ENCODE measurements around the gene ROCK2. TPM values are rescaled to one million over a fixed set of nuclear protein-coding genes. Genes with fewer than 3 reads are reported as not detected.

Gene ROCK2
- total RNA-seq, 1 donor from 2014 or later, result 61.4 TPM

DNA sequence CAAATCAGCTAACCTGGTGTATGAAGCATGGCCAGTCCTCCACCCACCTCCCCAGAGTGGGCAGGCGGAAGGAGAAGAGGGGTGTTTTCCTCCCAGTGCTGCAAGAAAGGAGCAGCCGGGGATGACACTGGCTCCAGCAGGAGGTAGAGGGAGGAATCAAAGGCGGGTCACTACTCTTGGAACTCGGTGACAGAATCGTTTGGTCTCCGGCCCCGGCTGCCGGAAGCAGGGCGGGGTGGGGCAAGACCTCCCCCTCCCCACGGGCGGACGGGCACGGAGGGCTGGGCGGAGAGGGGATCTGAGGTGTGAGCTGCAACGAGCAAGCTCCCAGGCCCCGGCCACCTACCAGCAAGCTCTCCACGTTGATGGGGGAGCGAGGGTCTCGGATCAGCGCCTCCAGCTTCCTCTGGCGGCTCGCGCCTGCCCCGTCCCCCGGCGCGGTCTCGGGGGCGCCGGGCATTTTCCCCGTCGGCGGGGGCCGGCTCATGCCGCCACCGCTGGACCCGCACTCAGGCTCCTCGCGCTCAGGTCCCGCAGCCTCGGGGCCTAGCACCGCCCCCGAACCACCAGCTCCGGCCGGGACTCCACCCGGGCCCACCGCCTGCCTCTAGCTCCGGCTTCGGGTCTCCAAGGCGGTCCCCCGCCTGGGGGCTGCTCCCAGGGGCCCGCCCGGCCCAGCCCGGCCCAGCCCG is 640 bp downstream of the ROCK2 start:
- DNase-seq (ENCODE audit: low spot score), result peak; percentile 88
- peak overlapping the region; percentile 97 for H3K27ac Mint-ChIP-seq (ENCODE audit: unreplicated experiment)
- H3K4me3 Mint-ChIP-seq (ENCODE audit: unreplicated experiment), result peak overlapping the region; percentile 94
- no peaks in the 10 kb centered on the region for H3K36me3 Mint-ChIP-seq (ENCODE audit: low read depth)
- no peaks in the 10 kb centered on the region for H3K9me3 Mint-ChIP-seq (ENCODE audit: low read depth)
- H3K27me3 Mint-ChIP-seq (ENCODE audit: low read depth), result no peaks in the 10 kb centered on the region
- TF ChIP-seq, protein P1, sequence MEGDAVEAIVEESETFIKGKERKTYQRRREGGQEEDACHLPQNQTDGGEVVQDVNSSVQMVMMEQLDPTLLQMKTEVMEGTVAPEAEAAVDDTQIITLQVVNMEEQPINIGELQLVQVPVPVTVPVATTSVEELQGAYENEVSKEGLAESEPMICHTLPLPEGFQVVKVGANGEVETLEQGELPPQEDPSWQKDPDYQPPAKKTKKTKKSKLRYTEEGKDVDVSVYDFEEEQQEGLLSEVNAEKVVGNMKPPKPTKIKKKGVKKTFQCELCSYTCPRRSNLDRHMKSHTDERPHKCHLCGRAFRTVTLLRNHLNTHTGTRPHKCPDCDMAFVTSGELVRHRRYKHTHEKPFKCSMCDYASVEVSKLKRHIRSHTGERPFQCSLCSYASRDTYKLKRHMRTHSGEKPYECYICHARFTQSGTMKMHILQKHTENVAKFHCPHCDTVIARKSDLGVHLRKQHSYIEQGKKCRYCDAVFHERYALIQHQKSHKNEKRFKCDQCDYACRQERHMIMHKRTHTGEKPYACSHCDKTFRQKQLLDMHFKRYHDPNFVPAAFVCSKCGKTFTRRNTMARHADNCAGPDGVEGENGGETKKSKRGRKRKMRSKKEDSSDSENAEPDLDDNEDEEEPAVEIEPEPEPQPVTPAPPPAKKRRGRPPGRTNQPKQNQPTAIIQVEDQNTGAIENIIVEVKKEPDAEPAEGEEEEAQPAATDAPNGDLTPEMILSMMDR (IDR thresholded peaks at IDR 0.05), result no peak
- peaks cover 44% of the 10 kb centered on the region for H3K4me1 Mint-ChIP-seq (ENCODE audit: low read depth)

DNA sequence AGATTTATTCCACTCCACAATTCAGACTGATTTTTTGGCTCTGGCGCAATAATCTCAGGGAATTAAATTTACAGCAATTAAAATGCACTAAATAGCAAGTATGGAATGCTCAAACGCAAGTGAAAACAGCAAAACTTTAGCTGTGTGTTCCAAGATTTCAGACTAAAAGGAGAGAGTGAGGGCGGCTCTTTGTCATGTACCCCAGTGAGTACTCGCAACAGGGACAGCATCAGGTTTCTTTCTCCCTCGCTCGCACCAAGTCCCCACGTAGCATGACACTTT is 1.1 kb downstream of the ROCK2 start:
- TF ChIP-seq, protein P1 (IDR thresholded peaks at IDR 0.05), result no peak
- H3K36me3 Mint-ChIP-seq (ENCODE audit: low read depth), result no peaks in the 10 kb centered on the region
- no peaks in the 10 kb centered on the region for H3K9me3 Mint-ChIP-seq (ENCODE audit: low read depth)
- DNase-seq (ENCODE audit: low spot score), result no peak
- peak overlapping the region; percentile 94 for H3K4me3 Mint-ChIP-seq (ENCODE audit: unreplicated experiment)
- H3K27ac Mint-ChIP-seq (ENCODE audit: unreplicated experiment), result peak overlapping the region; percentile 97
- no peaks in the 10 kb centered on the region for H3K27me3 Mint-ChIP-seq (ENCODE audit: low read depth)
- peaks cover 45% of the 10 kb centered on the region for H3K4me1 Mint-ChIP-seq (ENCODE audit: low read depth)

DNA sequence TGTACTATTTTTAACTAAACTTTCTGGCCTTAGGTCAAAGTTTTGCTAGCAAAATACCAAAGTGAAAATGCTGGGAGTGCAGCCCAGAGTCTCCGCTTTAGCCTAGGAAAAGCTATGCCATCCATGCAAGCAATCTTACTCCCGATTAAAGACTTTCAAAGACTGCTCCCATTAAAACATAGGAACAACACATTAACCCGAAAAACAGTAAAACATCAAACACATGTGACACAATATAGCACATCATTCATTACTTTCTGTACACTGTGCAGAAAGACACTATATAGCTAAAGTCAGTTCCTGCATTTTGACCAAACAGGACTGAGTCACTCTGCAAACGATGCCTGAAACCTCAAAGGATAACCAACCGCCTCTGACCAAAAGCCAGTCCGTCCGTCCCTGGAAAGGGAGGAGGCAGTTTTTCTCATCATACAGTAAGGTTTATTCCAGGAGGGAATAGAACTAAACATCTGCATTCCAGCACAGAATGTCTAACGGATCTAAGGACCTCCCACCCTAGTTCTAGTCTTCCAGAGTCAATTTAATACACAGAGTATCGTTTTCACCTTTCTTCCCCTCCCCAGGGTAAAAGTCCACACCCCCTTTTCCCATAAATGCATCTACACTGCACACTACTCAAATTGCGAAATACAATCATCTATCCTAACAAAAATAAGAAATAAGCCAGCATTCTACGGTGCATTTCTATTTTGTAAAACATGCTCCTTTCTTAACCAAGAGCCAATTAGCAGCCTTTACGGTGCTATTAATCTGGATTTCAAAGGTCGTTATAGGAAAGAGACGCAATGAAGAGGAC is 1.7 kb downstream of the ROCK2 start:
- no peaks in the 10 kb centered on the region for H3K27me3 Mint-ChIP-seq (ENCODE audit: low read depth)
- no peaks in the 10 kb centered on the region for H3K9me3 Mint-ChIP-seq (ENCODE audit: low read depth)
- H3K36me3 Mint-ChIP-seq (ENCODE audit: low read depth), result no peaks in the 10 kb centered on the region
- peaks cover 45% of the 10 kb centered on the region for H3K4me1 Mint-ChIP-seq (ENCODE audit: low read depth)
- H3K27ac Mint-ChIP-seq (ENCODE audit: unreplicated experiment), result peak overlapping the region; percentile 97
- TF ChIP-seq, protein P1 (IDR thresholded peaks at IDR 0.05), result no peak
- peak overlapping the region; percentile 94 for H3K4me3 Mint-ChIP-seq (ENCODE audit: unreplicated experiment)
- no peak for DNase-seq (ENCODE audit: low spot score)

DNA sequence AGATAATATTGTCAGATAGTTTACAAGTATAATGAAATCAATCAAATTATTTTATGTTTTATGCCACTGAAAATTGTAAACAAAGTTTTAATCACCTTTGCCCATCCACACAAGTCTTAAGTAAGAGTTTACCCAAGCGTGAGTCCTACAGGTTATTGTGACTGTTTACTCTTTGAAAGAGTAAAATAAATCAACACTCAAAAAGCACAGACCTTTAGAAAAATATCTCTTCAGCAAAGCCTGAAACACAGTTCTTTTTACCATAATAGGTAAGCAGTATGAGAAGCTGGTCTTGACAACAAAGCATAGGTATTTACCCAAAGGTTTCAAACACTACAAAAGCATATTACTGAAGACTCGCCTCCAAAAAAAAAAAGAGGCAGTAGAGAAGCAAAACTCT is 3.7 kb downstream of the ROCK2 start:
- peak overlapping the region; percentile 25 for H3K4me3 Mint-ChIP-seq (ENCODE audit: unreplicated experiment)
- H3K4me1 Mint-ChIP-seq (ENCODE audit: low read depth), result peaks cover 48% of the 10 kb centered on the region
- DNase-seq (ENCODE audit: low spot score), result no peak
- TF ChIP-seq, protein P1 (IDR thresholded peaks at IDR 0.05), result no peak
- no peaks in the 10 kb centered on the region for H3K36me3 Mint-ChIP-seq (ENCODE audit: low read depth)
- H3K27ac Mint-ChIP-seq (ENCODE audit: unreplicated experiment), result peak overlapping the region; percentile 61
- no peaks in the 10 kb centered on the region for H3K27me3 Mint-ChIP-seq (ENCODE audit: low read depth)
- peaks cover 2% of the 10 kb centered on the region for H3K9me3 Mint-ChIP-seq (ENCODE audit: low read depth)

DNA sequence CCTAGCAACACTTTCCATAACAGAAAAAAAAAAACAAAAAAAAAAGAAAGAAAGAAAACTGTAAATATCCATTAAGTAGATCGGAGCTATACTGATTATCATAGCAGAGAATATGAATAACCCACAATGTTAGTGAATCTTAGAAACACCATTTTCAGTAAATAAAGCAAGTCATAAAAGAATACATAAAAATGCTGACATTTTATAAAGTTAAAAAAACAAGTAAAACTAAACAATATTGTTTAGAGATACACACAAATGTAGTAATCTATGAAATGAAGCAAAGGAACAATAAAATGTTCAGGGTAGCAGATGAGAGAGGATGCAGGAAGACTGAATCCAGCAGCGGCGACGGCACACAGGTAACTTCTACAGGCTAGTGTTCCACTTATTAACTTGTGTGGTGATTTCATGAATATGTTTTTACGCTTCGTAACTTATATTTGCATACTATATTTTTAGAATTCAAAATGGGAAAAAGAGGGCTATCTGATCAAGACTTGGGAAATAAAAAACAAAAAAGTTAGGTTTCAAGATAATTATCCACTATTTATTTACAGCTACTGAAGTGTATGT is 4.8 kb downstream of the ROCK2 start:
- Mint-ChIP-seq H3K27me3 (ENCODE audit: low read depth) (no peaks in the 10 kb centered on the region), H3K9me3 (ENCODE audit: low read depth) (peaks cover 2% of the 10 kb centered on the region), H3K4me1 (ENCODE audit: low read depth) (peaks cover 52% of the 10 kb centered on the region), H3K27ac (ENCODE audit: unreplicated experiment) (peak overlapping the region; percentile 47), H3K36me3 (ENCODE audit: low read depth) (no peaks in the 10 kb centered on the region), H3K4me3 (ENCODE audit: unreplicated experiment) (no peak overlapping the region)
- DNase-seq (ENCODE audit: low spot score), result no peak
- TF ChIP-seq, protein P1 (IDR thresholded peaks at IDR 0.05), result no peak

Data from chondrocyte (in vitro differentiated cells).